ENCODE measurements around the gene PRKN.

Gene PRKN

DNA sequence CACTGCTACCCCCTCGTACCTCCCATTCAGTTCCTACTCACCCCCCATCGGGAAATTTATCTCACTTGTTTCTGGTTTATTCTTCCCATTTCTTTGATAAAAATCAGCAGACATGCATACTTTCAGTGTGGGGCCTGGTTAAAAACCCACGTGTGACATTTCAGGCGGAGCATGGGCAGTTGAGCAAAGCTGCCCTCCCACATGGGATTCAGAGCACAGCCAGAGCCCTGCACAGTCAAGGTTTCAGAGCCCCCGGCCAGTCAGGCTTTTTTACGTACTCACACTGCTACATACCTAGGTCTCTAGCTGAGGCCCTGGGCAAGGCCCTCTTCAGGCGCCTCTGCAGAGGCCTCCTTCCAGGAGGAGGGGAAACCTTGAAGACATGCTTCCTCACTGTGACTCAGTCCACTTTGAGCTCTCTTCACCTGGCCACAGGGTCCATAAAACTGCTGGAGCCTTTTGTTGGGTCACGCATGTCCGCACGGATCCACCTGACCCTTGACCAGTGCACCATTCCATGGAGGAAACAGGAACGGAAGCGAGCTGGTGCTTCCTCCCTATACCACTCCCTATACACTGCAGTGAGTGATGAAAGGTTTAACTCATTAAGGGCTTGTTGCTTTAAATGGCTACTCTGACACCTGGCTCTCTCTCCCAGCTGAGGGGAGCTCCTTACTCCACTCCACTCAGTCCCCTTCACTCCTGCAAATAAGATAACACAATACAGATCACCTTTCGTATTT lies 713.3 kb downstream of the PRKN start:
- in situ Hi-C loops (cut with MboI; ENCODE audit: low sequenced_read_pairs): no loop called here

DNA sequence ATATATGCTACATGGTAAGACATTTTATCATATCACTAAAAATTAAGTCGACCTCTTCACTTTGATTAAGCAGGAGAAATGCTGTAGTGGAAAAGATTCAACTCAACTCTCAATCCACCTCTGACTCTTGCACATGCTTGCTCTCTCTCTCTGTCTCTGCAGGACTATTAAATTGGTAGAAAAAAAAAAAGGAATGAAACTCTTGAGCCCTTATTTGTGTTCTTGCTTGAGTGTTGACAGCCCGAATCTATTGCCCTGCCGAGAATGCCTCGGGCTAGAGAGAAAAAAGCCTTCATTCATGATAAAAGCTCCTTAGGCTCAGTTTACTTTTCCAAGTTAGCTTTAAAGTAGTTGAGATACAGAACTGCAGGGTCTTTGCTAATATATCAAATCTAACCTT lies 722.2 kb downstream of the PRKN start:
- in situ Hi-C loops (cut with MboI; ENCODE audit: low sequenced_read_pairs): no loop called here

DNA sequence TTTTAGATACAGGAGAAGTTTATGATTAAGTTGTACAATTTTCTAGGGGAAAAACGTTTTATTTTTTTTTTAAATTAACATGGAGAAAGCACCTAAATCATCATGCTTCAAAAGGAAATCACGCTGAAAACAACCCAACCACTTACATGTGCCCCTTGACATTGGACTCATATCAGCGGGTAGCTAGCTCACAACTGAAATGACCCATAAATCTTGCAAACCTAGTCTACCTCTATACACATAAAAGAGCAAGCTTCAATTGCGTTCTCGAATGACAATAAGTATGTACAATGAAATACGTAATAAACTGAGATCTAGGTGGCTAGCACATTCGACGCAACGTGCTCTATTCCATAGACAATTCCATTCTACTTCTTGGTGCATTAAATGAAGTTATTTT lies 730.8 kb downstream of the PRKN start:
- in situ Hi-C loops (cut with MboI; ENCODE audit: low sequenced_read_pairs): no loop called here

DNA sequence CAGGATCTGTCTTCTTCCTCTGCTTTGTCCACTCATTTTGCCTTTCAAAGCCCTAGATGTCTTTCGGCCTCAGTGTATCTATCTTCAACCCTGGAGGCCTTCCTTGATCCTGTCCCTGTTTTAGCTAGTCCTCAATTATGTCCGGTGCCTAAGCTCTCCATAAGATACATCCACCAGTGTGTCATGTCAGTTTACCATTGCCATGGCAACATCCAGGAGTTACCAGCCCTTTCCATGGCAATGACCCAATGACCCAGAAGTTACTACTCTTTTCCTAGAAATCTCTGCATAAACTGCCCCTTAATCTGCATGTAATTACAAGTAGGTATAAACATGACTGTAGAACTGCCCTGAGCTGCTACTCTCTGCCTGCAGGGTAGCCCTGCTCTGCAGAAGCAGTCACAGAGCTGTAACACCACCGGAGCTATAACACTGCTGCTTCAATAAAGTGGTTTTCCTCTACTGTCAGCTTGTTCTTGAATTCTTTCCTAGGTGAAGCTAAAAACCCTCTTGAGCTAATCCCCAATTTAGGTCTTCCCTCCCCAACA lies 741.6 kb downstream of the PRKN start:
- in situ Hi-C loops (cut with MboI; ENCODE audit: low sequenced_read_pairs): no loop called here

DNA sequence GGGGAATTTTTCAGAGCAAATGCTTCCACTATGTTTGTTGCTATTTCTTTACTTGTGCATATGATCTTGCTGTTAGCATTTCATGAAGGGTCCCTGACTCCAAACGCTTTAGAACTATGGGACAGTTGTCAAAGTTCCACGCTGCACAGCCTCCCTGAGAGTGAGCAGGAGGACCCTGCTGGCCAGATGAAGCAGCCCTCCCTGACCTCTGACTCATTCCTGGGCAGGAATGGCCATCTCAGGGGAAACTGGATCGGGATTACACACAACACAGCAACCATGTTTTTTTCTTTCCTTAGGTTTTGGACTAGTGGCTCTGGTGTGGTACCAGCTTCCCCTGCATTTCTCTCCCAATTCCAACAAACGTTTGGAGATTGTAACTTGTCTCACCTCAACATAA lies 742.9 kb downstream of the PRKN start:
- in situ Hi-C loops (cut with MboI; ENCODE audit: low sequenced_read_pairs): no loop called here

DNA sequence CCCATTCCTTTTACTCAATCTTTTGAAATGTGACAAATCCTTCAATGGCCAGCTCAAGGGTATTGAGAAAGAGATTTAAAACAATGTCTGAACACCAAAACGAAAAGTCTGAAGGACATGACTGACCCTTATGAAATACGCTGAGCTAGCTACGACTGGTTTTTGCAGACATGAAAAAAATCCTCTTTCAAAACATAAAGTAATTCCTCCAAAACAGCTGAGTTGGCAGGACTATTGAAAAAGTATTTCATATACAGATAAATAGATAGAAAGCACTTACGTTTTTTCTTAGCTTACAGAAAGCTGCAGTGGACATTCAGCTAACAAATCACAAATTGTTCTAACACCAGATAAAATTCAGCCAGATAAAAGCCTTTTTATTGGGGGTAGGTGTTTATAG lies 751.0 kb downstream of the PRKN start:
- in situ Hi-C loops (cut with MboI; ENCODE audit: low sequenced_read_pairs): no loop called here

DNA sequence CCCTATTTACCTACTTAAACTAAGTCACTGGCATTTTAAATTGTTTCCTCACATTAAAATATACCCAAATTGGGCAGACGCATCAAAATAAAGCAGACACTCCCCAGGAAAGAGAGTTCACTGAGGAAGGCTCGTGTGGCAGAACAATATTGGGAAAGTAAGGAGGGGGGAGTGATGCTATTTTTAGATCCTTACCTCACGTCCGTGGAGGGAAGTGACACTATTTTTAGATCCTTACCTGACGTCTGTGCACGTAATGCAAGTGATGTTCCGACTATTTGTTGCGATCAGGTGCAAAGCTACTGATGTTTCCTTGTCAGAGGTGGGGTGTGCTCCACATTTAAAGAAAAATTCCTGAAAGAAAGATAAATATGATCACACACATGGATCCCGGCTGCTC lies 754.5 kb downstream of the PRKN start:
- in situ Hi-C loops (cut with MboI; ENCODE audit: low sequenced_read_pairs): no loop called here

DNA sequence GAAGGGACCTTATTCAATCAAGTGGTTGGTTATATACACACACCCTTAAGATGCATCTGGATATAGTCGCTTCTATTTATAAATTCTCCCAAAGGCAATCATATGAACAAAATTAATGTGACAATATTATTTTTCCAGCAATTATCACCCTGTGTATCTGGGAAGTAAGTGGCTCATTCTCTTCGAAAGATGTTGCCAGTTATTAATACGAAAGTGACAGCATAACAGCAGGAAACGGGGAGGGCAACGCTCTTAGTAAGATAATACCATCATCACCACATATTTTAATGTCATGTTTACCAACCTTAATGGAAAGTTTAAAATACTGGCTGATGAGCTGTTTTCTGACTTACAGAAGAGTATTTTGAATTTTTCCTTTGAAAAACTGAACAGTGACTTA lies 756.5 kb downstream of the PRKN start:
- in situ Hi-C loops (cut with MboI; ENCODE audit: low sequenced_read_pairs): no loop called here

DNA sequence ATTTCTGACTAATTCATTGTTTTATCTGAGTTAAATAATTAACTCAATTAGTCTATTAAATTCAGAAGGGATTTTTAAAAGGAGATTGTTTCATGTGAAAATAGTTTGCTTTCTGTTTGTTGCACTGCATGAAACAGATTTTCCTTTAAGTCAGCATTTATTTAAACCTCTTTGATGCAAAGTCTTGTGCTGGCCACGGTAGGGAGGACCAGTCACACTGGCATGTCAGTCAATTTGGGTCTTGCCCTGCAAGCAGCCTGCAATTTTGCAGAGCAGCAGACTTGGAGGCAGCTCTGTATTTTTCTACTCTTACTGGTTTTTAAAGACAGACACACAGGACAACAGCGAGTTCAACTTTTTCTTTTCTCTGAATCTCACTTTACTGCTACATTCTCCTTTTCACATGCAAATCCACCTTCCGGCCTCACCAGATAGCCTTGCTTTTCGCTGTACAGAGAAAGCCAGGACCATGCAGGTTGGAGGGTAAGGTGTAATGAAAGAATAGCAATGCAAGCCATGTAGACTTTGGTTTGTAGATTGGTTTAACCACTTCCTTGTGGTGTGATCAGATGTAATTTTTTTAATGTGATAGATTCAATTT lies 763.8 kb downstream of the PRKN start:
- in situ Hi-C loops (cut with MboI; ENCODE audit: low sequenced_read_pairs): no loop called here

DNA sequence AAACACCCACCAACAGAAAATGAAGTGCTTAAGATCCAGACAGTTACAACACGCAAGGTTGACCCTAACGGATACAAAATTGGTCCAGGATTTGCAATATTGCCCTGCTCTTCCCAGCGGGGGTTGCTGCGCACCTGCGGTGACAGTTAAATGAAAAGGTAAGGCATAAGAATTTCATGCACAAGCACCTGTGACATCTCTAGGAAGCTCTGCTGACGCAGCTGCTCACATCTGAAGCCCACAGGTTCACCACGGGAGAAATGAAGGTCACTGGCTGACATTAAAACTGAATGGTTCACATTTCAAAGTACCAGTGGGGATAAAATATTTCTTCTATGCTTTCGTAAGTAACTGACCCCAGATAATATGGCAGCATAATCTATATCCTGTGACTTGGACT lies 764.4 kb downstream of the PRKN start:
- in situ Hi-C loops (cut with MboI; ENCODE audit: low sequenced_read_pairs): no loop called here

DNA sequence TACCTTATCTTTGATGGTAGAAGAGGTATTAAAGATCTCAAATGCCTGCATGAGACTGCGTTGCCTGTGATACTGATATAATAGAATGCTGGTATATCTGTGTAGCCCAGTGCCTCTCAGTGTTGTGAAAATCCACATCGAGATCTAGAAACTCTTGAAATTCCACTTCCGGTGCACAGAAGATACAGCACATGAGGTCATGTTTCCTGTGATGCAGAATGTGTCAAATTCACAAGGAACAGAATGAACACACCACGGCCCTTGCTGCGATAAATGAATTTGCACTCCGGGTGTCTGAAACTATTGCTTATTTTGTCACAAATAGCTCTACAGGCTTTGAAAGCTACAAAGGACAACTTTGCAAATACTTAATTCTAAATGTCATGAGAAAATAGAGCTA lies 765.8 kb downstream of the PRKN start:
- in situ Hi-C loops (cut with MboI; ENCODE audit: low sequenced_read_pairs): no loop called here

DNA sequence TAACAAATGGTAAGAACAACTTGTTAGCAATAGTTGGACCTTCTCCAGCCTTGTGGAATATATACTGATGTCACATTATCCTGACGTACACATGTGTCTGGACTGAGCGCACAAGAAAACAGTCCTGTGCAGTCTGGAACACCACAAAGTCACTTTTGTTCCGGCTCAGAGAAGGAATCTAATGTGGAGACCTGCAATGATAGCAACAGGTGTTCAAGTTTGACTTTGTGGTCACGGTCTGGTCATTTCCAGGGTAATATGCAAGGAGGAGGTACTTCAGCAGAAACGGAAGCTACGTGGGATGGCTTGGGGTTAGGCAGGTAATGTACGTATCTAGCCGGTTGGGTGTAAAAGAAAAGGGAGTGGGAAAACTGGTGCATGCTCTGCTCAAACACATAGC lies 766.5 kb downstream of the PRKN start:
- in situ Hi-C loops (cut with MboI; ENCODE audit: low sequenced_read_pairs): no loop called here

DNA sequence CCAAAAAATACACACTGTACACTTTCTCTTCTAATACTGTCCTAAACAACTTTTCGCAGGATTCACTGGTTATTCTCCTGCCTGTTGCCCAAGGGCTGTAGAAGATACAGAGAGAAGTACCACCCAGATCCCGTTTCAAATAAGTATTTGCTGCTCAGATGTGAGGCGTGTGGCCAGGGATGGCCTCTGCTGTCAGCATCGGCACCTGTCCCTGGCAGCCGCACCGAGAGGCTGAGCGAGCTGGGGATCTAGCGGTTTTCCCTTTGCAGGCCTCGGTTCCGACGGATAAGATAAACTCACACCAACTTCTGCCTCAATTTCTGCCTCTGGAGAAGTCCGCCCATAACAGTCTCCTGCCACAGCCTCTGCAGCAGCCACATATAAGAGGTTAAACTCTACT lies 768.5 kb downstream of the PRKN start:
- in situ Hi-C loops (cut with MboI; ENCODE audit: low sequenced_read_pairs): no loop called here

DNA sequence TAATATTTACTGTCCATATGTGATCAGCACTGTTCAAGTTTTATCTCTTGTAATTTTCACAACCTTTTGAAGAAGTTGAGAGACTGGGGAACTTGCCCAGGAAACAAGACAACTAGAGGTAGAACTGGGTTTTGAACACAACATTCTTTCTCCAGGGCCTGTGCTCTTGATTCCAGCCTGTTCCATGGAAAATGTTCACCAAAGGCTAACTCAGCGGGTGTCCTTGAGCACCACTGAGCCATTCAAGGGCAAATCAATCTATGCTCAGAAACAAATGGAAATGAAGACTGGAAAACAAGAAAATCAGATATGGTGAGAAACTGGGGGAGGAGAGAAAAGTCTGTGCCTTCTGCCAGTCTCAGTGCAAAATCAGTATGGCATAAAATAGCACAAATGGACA lies 771.5 kb downstream of the PRKN start:
- in situ Hi-C loops (cut with MboI; ENCODE audit: low sequenced_read_pairs): no loop called here

DNA sequence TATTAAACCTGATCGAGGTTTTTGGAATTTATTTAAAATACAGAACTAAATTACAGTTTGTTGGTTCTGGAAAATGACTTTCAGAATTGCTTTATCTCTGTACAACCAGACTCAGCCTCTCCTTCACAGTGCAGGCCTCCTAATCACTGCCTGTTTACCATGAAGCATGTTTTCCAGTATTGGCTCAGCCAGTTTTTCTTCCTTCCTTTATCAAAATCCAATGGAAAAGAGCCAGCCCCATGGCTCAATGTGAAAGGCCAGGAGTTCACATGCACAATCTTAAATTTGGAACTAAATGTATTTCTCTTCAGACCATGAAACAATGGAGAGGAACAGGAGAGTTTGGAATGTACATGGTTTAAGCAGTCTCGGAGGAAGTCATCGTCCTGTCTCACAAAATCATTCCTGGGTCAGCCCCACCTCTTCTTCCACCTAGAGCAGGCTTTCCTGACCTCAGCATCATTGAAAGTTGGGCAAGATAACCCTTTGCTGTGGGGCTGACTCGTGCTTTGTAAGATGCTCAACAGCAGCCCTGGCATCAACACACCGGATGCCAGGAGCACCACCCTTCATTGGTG lies 772.8 kb downstream of the PRKN start:
- in situ Hi-C loops (cut with MboI; ENCODE audit: low sequenced_read_pairs): no loop called here

DNA sequence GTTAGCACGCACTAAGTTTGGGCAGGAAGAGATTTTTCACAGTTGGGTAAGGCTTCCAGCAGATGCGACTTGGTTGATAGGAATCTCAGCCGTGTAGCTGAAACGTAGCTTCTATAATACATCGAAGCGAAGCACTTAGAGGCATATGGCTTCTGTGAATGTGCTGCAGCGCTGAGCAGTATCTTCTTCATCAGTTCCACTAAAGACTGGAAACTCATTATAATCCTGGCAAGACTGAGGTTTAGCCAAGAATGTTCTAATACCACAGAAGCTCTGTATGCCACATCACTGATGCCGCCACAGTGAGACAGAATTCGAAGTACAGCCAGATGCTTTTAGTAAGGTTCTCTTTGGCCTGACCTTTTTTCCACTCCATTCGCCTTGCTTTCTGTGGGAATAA lies 773.5 kb downstream of the PRKN start:
- in situ Hi-C loops (cut with MboI; ENCODE audit: low sequenced_read_pairs): no loop called here

DNA sequence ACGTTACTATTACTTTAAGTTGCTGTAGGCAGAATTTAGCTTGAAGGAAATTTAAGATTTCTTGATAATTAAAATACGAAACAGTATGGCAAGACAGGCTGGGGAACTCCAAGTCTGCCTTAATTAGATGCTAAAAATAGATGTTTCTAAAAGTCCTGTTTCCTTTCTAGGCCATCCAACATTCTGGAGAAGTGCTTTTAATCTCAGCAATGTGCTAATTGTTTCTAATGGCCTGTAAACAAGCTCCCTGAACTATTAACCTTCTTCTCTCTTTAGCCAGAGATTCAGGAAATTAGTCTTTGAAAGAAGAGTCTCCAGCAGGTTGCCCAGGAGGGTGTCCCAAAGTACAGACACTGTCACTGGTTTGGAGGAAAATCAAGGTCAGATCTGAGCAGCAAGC lies 776.4 kb downstream of the PRKN start:
- in situ Hi-C loops (cut with MboI; ENCODE audit: low sequenced_read_pairs): no loop called here

DNA sequence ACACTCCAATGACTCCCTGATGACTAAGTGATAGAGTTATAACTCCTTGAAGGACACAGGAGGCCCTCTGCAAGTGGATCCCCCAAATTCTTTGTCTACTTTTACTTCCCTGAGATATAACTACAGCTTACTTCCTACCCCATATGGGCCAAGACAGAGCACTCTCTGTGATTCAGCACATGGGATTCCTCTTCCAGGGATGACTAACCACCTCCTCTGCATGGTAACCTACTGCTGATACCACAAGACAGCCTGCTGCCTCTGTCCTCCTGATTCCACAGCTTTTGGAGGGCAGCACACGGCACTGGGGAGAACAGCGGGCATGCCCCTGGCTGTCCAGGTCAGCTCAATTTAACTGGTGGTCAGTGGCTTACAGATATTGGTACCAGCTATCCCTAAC lies 778.0 kb downstream of the PRKN start:
- in situ Hi-C loops (cut with MboI; ENCODE audit: low sequenced_read_pairs): no loop called here

DNA sequence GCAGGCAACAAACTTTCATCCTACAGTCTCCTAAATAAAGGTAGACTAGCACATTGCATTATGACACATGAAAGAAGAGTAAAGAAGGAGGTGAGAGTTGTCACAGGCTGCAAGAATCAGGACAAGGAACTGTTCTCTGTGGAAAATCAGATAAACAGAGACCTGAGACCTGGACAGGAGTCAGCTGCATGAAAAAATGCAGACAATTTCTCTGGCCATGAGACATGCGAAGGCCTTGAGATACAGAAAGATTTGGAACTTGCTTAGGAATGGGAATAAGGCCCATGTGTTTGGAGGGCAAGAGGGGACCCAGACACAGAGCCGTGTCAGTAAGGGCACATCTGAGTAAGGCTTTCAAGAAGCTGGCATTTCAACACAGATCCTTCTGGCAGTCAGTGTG lies 779.1 kb downstream of the PRKN start:
- in situ Hi-C loops (cut with MboI; ENCODE audit: low sequenced_read_pairs): no loop called here

DNA sequence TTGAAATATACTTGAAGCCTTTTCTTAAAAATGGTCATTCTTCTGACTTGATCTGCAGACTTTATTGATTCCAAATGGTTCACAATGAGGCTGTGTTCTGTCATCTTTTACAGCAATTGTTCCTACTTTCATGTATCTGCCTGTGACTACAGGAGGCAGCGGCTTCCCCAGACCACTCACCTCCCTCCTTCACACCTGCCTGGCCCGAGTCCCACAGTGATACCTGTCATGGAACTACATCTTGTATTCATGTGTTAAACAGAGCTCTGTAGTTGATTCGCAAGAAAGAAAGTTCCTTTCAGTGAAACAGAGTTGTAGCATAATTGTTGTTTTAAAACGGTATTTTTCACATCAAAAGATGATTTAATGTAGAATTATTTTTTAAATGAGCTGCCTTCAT lies 780.2 kb downstream of the PRKN start:
- in situ Hi-C loops (cut with MboI; ENCODE audit: low sequenced_read_pairs): no loop called here

DNA sequence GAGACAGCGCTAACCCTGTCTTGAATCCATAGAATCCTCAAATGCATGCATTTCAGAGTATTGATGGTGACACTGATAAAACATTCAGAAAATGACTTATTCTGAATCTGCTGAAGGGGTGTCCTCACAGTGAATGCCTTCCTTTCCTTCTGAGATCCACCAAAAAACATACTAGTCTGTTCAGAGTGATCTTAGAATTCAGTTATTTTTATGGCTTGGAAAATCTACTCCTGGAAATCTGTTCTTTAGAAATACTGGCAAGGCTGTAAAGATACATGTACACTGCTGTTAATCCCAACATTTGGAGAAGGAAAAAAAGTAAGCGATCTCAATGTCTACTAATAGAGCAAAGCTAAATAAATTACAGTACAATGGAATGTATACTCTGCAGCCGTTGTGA lies 781.1 kb downstream of the PRKN start:
- in situ Hi-C loops (cut with MboI; ENCODE audit: low sequenced_read_pairs): no loop called here

DNA sequence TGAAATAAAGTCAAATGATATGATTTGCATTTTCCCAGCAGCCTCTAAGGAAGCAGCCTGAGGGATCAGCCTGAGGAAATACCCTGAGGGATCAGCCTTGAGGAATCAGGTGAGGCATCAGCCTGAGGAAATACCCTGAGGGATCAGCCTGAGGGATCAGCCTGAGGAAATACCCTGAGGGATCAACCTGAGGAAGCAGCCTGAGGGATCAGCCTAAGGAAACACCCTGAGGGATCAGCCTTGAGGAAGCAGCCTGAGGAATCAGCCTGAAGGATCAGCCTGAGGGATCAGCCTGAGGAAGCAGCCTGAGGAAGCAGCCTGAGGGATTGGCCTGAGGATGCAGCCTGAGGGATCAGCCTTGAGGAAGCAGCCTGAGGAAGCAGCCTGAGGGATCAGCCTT lies 784.0 kb downstream of the PRKN start:
- in situ Hi-C loops (cut with MboI; ENCODE audit: low sequenced_read_pairs): no loop called here

All from HL-60/S4 treated with retinoic acid at 250 ng/mL for 4 days and 3 days (cell line).